Stimulated activated CD8-positive, alpha-beta memory T cell treated with anti-CD3 and anti-CD28 coated beads, Interleukin-4, amount 100 ng/mL, for 24 hours (primary cell): Measurements from ENCODE around the gene TNFRSF13B.
"Not testable (repeated sequence)": the region's sequence is repeated elsewhere in the genome, so short reads cannot be mapped to it uniquely, and the experiment has no call there.

ENCODE experiments used
- DNase-seq: peaks from one replicate; pipeline ENCODE4 v3.0.0-alpha.2; 2020; ENCODE audit warnings: low read depth

The TNFRSF13B gene

GRCh38 chr17:16971458-16972338 is at the start of gene TNFRSF13B:
Gene TNFRSF13B, minus strand, starts transcription at chr17:16972118. Its CDS starts 43 bp downstream, at chr17:16972075.
- no peak for DNase-seq

- DNase-seq = no peak
Measured at GRCh38 chr17:17021194-17021863, 49.4 kb upstream of the TNFRSF13B start.

- no peak for DNase-seq
Measured at GRCh38 chr17:17020821-17021193, 48.9 kb upstream of the TNFRSF13B start.

- no peak for DNase-seq
Measured at GRCh38 chr17:17019891-17020456, 48.1 kb upstream of the TNFRSF13B start.

- DNase-seq = no peak
Measured at GRCh38 chr17:17019430-17019762, 47.5 kb upstream of the TNFRSF13B start.

- DNase-seq = no peak
Measured at GRCh38 chr17:17018612-17019429, 46.9 kb upstream of the TNFRSF13B start.

- no peak for DNase-seq
Measured at GRCh38 chr17:17018021-17018441, 46.1 kb upstream of the TNFRSF13B start.

GRCh38 chr17:17017343-17018014 is 45.6 kb upstream of the TNFRSF13B start:
- no peak for DNase-seq

GRCh38 chr17:17016199-17017197 is 44.6 kb upstream of the TNFRSF13B start:
- DNase-seq = not testable (repeated sequence)

- DNase-seq = no peak
Measured at GRCh38 chr17:17015230-17015629, 43.3 kb upstream of the TNFRSF13B start.

GRCh38 chr17:17014748-17015124 is 42.8 kb upstream of the TNFRSF13B start:
- DNase-seq = not testable (repeated sequence)

- DNase-seq = not testable (repeated sequence)
Measured at GRCh38 chr17:17013828-17014747, 42.2 kb upstream of the TNFRSF13B start.

- DNase-seq = not testable (repeated sequence)
Measured at GRCh38 chr17:17011043-17011907, 39.4 kb upstream of the TNFRSF13B start.

GRCh38 chr17:17010545-17011034 is 38.7 kb upstream of the TNFRSF13B start:
- DNase-seq = not testable (repeated sequence)

- DNase-seq = not testable (repeated sequence)
Measured at GRCh38 chr17:17009972-17010371, 38.1 kb upstream of the TNFRSF13B start.

GRCh38 chr17:17008621-17009397 is 36.9 kb upstream of the TNFRSF13B start:
- not testable (repeated sequence) for DNase-seq

GRCh38 chr17:17007891-17008290 is 36.0 kb upstream of the TNFRSF13B start:
- DNase-seq = not testable (repeated sequence)
